Measurements from ENCODE around the gene PROCA1.

DNA sequence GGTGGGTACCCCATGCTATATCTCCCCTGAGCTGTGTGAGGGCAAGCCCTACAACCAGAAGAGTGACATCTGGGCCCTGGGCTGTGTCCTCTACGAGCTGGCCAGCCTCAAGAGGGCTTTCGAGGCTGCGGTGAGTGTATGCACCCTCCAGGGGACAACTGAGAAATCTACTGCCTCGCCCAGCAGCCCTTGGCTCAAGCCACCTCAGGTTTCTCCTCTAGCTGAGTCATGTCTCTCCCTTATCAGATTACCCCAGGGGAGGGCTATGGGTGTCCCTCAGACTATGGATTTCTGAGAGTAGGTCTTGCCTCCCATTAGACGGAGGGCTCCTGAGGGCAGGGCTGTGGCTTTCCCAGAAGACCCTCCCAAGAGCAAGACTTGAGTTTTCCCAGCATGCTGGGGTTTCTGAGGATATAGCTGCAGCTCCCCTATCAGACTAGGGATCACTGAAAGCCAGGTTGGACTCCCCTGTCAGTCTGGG is 23.6 kb upstream of the PROCA1 start:
- TF ChIP-seq, protein P1, sequence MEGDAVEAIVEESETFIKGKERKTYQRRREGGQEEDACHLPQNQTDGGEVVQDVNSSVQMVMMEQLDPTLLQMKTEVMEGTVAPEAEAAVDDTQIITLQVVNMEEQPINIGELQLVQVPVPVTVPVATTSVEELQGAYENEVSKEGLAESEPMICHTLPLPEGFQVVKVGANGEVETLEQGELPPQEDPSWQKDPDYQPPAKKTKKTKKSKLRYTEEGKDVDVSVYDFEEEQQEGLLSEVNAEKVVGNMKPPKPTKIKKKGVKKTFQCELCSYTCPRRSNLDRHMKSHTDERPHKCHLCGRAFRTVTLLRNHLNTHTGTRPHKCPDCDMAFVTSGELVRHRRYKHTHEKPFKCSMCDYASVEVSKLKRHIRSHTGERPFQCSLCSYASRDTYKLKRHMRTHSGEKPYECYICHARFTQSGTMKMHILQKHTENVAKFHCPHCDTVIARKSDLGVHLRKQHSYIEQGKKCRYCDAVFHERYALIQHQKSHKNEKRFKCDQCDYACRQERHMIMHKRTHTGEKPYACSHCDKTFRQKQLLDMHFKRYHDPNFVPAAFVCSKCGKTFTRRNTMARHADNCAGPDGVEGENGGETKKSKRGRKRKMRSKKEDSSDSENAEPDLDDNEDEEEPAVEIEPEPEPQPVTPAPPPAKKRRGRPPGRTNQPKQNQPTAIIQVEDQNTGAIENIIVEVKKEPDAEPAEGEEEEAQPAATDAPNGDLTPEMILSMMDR (optimal IDR thresholded peaks at IDR 0.05 in 1 of 3, IDR thresholded peaks at IDR 0.05 in 1 of 3, conservative IDR thresholded peaks at IDR 0.05 in 1 of 3; ENCODE audit: extremely low read depth in 1 of 3, insufficient read depth in 2 of 3, low read length in 3 of 3): peak in 1 of 3 experiments; percentile 8
- TF ChIP-seq EZH2 (IDR thresholded peaks at IDR 0.05; ENCODE audit: low read length): no peak

All from keratinocyte (primary cell).